WI38 (cell line): ENCODE measurements around the gene MYH7.
"Not testable (repeated sequence)": the region's sequence is repeated elsewhere in the genome, so short reads cannot be mapped to it uniquely, and the experiment has no call there.

ENCODE experiments used
- H3K4me3 ChIP-seq: 2 replicates; pipeline ENCODE4 v1.5.1; 2011; ENCODE audit warnings: low read depth, mild to moderate bottlenecking, control low read depth, low read length
- CTCF ChIP-seq: IDR thresholded peaks from 2 replicates; pipeline ENCODE4 v1.5.1; 2012; ENCODE audit warnings: low read depth, mild to moderate bottlenecking, control low read depth, low read length

Gene MYH7

GRCh38 chr14:23457587-23458445 is 22.4 kb upstream of the MYH7 start:
- no peak for TF ChIP-seq CTCF
- H3K4me3 ChIP-seq: no peak overlapping the region

- H3K4me3 ChIP-seq: not testable (repeated sequence)
- TF ChIP-seq CTCF: peak; percentile 11; the same call in 1 of the 2 replicates
These were observed 21.6 kb upstream of the MYH7 start for GRCh38 chr14:23456883-23457586.

GRCh38 chr14:23454445-23454856 is 19.0 kb upstream of the MYH7 start:
- H3K4me3 ChIP-seq: no peak overlapping the region

GRCh38 chr14:23452237-23452636 is 16.8 kb upstream of the MYH7 start:
- no peak for TF ChIP-seq CTCF

More at GRCh38 chr14:23454445-23454856, 19.0 kb upstream of the MYH7 start:
- TF ChIP-seq CTCF: no peak

GRCh38 chr14:23450379-23450778 is 14.9 kb upstream of the MYH7 start:
- no peak overlapping the region for H3K4me3 ChIP-seq
- no peak for TF ChIP-seq CTCF

More at GRCh38 chr14:23452237-23452636, 16.8 kb upstream of the MYH7 start:
- H3K4me3 ChIP-seq: no peak overlapping the region

- no peak overlapping the region for H3K4me3 ChIP-seq
- no peak for TF ChIP-seq CTCF
These were observed 13.9 kb upstream of the MYH7 start for GRCh38 chr14:23449314-23449713.
